HG03025 (cell line): Measurements from ENCODE around the gene CST2.
"Not testable (repeated sequence)": the region's sequence is repeated elsewhere in the genome, so short reads cannot be mapped to it uniquely, and the experiment has no call there.

ENCODE experiments used
- ATAC-seq: cut with Tn5 transposase; IDR thresholded peaks from one replicate; pipeline ENCODE4 v1.9.1; 2021; ENCODE audit warnings: mild to moderate bottlenecking, moderate library complexity; ENCODE audit not compliant: unreplicated experiment, low FRiP score

The CST2 gene

DNA sequence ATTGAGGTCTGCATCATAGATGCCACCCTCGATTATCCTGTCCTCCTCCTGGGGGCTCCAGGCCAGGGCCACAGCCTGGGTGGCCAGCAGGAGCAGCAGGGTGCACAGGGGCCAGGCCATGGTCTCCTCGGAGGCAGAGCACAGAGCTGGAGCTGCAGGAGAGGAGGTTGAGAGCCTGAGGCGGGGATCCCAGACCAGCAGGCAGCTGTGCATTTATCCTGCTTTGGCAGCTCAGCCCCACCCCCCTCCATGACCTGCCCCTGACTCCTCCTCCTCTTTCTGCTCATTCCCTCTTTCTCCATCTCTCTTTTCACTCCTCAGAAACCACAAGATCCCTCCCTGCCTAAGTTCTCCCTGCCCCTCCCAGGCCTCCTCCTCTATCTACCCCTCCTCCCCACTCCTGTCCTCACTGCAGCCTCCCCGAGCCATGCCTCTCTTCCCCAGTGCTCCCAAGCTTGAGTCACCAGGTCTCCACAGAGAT is at the start of gene CST2:
Gene CST2, minus strand, starts transcription at position 189 of the 481 bp plus-strand sequence. Its CDS starts 69 bp downstream, at position 120.
- no peak for ATAC-seq

DNA sequence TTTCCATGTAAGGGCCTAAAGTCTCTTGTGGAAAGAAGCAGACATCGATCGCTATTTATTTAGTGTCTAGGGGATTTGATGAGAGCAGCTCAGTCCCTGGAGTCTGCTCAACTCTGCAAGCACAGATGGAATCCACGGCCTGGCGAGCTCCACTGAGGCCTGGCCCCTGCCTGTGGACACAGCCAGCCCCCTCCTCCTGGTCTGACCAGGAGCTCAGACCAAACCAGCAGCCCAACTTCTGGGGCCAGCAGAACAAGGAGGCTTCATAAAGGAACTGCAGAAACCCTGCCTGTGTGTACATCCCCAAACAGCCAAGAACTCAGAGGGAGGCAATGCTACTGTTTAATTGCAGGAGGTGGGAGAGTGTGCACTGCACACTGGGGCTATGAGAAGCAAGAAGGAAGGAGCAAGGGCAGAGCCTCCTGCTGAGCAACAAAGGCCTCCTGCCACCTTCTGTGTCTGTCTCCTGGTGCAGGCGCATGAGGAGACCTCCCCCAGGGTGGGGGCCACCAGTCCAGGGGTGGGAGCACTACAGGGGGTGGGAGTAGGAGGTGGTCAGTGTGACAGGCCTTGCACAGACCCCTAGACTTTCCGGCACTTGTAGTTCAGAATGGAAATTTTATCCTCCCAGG is 49.2 kb upstream of the CST2 start:
- ATAC-seq: no peak

- ATAC-seq: no peak
Measured at GRCh38 chr20:23874747-23875146, 48.2 kb upstream of the CST2 start.

DNA sequence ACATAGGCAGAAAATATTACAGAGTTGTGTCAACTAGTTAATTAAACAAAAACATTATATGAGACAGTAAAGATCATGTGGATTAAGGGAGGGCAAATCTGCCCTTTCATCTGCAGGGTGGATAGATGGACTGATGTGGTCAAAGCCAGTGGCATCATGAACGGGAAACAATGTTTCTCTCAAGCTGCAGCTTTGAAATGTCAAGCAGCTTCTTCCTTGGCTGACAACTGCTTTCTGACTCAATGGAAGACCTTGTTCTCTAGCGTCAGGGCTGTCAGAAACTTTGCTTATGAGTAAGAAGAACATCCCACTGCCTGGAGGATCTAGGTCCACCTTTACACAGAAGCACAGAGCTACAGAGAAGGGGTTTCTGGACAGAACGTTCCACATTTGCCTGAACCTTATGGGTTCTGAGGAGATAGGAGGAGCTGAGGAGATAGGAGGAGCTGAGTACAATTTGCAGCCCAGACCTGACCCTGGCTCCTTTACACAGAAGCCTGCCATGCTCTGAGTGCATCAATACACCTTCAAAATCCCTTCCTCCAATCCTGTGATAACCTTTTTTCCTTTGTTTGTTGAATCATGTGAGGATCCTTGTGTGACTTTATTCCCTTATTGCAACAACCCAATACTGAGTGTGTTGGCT is 47.0 kb upstream of the CST2 start:
- no peak for ATAC-seq

GRCh38 chr20:23872065-23872464 is 45.5 kb upstream of the CST2 start:
- ATAC-seq: no peak

- no peak for ATAC-seq
Measured at GRCh38 chr20:23870461-23870860, 43.9 kb upstream of the CST2 start.

- ATAC-seq: no peak
Measured at GRCh38 chr20:23869520-23869919, 43.0 kb upstream of the CST2 start.

DNA sequence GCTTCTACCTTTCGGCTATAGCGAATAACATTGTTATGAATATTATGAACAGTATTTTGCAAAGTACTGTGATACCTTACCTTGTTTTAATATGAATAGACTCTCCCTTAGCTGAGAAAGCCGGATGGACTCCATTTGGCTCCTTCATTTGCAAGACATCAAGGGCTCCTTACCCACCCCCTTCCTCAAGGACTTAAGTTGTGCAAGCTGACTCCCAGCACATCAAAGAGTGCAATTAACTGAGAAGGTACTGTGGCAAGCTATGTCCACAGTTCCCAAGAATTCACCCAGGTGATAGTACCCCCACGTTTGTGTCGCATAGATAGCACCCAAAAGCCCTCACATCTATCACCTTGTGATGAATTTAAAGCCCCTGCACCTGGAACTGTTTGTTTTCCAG is 41.8 kb upstream of the CST2 start:
- no peak for ATAC-seq

GRCh38 chr20:23867152-23867776 is 40.7 kb upstream of the CST2 start:
- no peak for ATAC-seq

- ATAC-seq: not testable (repeated sequence)
Measured at GRCh38 chr20:23860771-23861170, 34.2 kb upstream of the CST2 start.

DNA sequence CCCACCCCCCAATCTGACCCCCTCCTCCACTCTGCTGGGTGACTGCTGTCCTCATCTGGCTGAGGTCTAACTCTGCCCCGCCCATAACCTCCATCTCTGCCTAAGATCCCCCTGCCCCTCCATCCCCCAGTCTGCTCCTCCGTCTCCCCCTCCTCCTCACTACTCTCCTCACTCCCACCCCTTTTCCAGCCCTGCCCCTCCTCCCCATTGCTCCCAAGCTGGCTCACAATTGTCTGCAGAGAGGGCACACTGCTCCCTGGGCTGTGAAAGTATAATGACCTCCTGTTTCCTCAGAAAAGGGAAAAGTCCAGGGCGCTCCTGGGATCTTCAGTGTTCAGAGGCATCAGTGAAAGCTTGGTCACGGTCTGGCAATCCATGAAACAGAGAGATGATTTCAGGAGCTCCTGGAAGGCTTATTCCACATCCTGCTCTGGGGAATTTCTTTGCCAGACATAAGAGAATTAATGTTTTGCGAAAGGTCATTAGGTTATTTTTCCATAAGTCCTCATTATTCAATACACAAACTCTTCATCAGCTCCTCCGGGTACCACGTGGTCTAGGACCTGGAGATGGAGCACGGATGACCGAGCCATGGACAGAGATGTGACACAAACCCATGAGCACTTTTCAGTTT is 31.6 kb upstream of the CST2 start:
- ATAC-seq: no peak

GRCh38 chr20:23856736-23857135 is 30.2 kb upstream of the CST2 start:
- no peak for ATAC-seq

DNA sequence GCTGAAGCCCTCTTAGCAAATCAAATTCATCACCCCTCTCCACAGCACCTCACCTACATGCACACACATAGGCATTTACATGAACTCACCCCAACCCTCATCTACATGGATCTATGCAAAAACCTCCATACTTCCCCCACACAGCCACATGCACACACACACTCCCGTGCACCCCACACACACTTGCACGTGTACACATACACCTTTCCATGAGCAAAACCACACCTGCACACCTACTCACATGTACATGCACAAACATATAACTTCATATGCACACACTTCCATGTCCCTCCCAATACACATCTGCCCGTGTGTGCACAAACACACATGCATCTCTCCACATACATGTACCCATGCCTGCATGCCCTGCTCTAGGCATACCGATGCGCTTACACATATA is 29.7 kb upstream of the CST2 start:
- no peak for ATAC-seq

DNA sequence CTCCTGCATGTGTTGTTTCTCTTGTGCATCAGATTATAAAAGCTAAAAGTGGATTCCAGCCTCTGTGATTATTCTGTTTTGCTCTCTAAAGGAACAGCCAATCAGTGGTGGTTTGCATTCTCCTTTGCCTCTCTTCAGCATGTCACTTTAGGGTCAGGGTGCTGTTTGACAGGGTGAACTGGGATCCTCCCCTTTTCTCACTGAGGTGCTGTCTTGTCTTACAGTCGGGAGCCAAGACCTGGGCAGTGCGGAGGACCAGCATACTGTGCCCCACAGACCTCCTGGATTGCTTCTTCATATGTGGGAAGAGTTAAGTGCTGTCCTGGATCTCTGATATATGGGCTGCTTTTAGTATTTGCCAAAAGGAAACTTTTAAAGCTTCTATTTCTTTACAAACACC is 15.2 kb upstream of the CST2 start:
- no peak for ATAC-seq

DNA sequence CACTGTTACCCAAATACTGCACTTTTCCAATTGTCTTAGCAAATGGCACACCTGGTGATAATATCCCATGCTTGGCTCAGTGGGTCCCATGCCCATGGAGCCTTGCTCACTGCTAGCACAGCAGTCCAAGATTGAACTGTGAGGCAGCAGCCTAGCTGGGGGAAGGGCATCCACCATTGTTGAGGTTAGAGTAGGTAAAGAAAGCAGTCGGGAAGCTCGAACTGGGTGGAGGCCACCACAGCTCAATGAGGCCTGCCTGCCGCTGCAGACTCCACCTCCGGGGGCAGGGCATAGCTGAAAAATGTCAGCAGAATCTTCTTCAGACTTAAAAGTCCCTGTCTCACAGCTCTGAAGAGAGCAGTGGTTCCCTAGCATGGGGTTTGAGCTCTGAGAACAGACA is 9.2 kb upstream of the CST2 start:
- no peak for ATAC-seq

DNA sequence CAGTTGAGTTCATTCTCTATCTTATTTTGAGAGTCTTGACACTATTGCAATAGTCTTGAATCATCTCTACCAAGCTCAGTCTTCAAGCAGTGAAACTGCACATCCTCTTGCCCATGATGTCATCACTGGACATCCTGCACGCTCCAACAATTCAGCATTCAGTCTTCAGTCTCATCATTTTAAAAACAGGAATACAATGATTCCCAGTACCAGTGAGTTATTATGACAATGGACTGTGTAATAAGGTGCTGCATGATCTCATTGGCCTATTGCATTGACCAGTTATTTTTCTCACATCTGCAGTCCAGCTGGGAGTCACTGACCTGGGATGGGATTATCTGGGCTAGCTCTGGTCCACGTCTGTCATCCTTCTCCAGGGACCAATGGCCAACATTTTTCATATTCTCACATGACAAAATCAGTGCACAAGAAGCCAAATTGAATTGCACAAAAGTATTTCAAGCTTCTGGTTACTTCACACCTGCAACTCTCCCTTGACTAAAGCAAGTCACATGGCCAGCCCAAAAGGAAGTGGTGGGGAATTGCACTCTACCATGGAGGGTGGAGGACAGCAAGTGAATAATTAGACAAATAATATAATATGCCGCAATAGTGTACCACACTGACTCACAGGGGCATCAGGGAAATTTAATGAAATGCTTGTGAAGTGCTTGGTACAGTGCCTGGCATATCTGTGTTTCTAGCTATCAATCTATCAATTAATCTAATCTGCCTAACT is 6.4 kb upstream of the CST2 start:
- no peak for ATAC-seq

DNA sequence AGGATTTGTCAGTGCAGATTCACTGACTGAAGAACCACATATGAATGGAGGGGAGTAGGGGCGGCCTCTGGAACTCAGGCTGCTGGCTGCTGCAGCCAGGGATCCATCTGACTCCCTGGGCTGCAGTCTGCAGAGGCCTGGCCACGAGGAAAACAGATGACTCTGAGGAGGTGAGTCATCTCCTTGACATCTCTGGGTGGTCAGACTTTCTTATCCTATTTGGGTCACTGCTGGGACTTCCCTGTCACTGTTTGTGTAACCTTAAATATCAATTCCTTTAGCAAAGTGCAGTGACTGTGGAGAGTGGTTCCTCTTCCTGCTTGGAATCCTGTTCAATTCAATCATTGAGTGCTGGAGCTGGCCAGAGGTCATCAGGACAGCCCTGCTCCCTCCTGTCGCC is 5.4 kb upstream of the CST2 start:
- not testable (repeated sequence) for ATAC-seq

DNA sequence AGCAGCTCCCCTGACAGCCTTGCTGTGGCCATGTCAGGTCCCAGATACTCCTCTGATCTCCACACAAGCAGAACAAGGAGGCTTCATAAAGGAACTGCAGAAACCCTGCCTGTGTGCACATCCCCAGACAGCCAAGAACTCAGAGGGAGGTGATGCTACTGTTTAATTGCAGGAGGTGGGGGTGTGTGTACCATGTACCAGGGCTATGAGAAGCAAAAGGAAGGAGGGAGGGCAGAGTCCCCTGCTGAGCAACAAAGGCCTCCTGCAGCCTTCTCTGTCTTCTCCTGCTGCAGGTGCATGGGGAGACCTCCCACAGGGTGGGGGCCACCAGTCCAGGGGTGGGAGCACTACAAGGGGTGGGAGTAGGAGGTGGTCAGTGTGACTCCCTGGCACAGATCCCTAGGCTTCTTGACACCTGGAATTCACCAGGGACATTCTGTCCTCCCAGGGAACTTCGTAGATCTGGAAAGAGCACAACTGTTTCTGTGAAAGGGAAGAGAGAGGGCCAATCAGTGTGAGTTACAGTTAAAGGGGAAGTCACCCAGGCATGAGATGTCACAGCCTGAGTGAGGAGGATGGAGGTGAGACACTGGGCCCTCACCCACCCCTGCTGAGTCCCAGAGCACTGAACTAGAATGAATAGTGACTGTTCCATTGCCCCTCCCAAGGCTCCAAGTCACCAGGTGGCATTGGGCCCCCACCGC is 2.8 kb downstream of the CST2 start:
- ATAC-seq: no peak

GRCh38 chr20:23823111-23823510 is 3.4 kb downstream of the CST2 start:
- ATAC-seq: no peak

GRCh38 chr20:23820493-23820892 is 6.0 kb downstream of the CST2 start:
- no peak for ATAC-seq
